HG02642 (cell line): Measurements from ENCODE around the gene GNB5.

ENCODE experiments used
- ATAC-seq: cut with Tn5 transposase; IDR thresholded peaks from one replicate; pipeline ENCODE4 v1.9.1; 2021; ENCODE audit warnings: mild to moderate bottlenecking; ENCODE audit not compliant: unreplicated experiment, poor library complexity

The GNB5 gene

GRCh38 chr15:52208306-52208946, 17.2 kb upstream of the GNB5 start:
- peak; percentile 82 for ATAC-seq

GRCh38 chr15:52207191-52207590, 16.0 kb upstream of the GNB5 start:
- no peak for ATAC-seq

- ATAC-seq, result no peak
Observed at GRCh38 chr15:52206446-52206845, 15.3 kb upstream of the GNB5 start.

- no peak for ATAC-seq
Observed at GRCh38 chr15:52204657-52205056, 13.5 kb upstream of the GNB5 start.

GRCh38 chr15:52200831-52201365, 9.7 kb upstream of the GNB5 start:
- no peak for ATAC-seq

- no peak for ATAC-seq
Observed at GRCh38 chr15:52199271-52199670, 8.1 kb upstream of the GNB5 start.

- ATAC-seq, result no peak
Observed at GRCh38 chr15:52196891-52197290, 5.7 kb upstream of the GNB5 start.

GRCh38 chr15:52193791-52194190, 2.6 kb upstream of the GNB5 start:
- no peak for ATAC-seq

GRCh38 chr15:52193321-52193720, 2.1 kb upstream of the GNB5 start:
- ATAC-seq, result no peak

GRCh38 chr15:52186651-52187486, 4.3 kb downstream of the GNB5 start:
- no peak for ATAC-seq

GRCh38 chr15:52185151-52185561, 6.0 kb downstream of the GNB5 start:
- no peak for ATAC-seq

GRCh38 chr15:52184721-52185120, 6.5 kb downstream of the GNB5 start:
- ATAC-seq, result no peak

- no peak for ATAC-seq
Observed at GRCh38 chr15:52183562-52184173, 7.5 kb downstream of the GNB5 start.

GRCh38 chr15:52181938-52182780, 9.0 kb downstream of the GNB5 start:
- ATAC-seq, result no peak

GRCh38 chr15:52180851-52181450, 10.2 kb downstream of the GNB5 start:
- ATAC-seq, result no peak

- peak; percentile 33 for ATAC-seq
Observed at GRCh38 chr15:52180196-52180835, 10.9 kb downstream of the GNB5 start.

GRCh38 chr15:52179278-52180195, 11.7 kb downstream of the GNB5 start:
- ATAC-seq, result peak; percentile 87

GRCh38 chr15:52178765-52179164, 12.4 kb downstream of the GNB5 start:
- ATAC-seq, result no peak
